ENCODE data around the gene SNRPB. TPM values are rescaled to one million over a fixed set of nuclear protein-coding genes. Genes with fewer than 3 reads are reported as not detected.

The SNRPB gene
- total RNA-seq, 1 experiment from 2014 or later, result 462 TPM

DNA sequence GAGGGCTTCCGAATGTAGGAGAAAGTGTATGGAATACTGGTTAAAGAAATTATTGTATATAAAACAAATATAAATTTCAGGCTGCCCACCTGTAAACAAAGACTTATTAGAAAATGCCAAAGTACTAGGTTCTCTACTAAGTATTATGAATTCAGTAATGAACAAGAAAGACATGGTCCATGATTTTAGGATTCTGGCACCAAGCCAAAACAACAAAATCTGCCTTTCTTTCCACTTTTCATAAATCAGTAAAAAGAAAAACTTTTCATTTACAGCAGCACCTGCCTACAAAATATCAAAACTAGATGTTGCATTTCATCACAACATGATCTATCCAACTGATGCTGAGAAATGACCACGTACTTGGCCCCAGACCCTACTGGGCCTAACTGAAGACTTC lies 14.5 kb upstream of the SNRPB start:
- H3K27me3 Mint-ChIP-seq (ENCODE audit: low read depth), result peaks cover 8% of the 10 kb centered on the region

More for the DNA sequence above, 14.5 kb upstream of the SNRPB start:
- H3K14ac ChIP-seq (ENCODE audit: insufficient read depth, low read length), result no peak overlapping the region
- peaks cover 0 to 13% (median 10%) of the 10 kb centered on the region in 3 experiments; a peak in 2 of 7 replicates for H3K36me3 Mint-ChIP-seq (ENCODE audit: insufficient read depth in 1 of 3, low read depth in 3 of 3)
- peaks cover 10 to 17% of the 10 kb centered on the region in 2 experiments for H3K4me1 Mint-ChIP-seq
- no peak overlapping the region for H2AFZ ChIP-seq (ENCODE audit: low read length)
- H3K27ac Mint-ChIP-seq, result no peak overlapping the region
- H3K79me1 ChIP-seq (ENCODE audit: insufficient read depth, low read depth, low read length, poor library complexity, severe bottlenecking), result no peaks in the 10 kb centered on the region
- H3K4me1 ChIP-seq (ENCODE audit: insufficient read depth, low read length), result no peaks in the 10 kb centered on the region
- WGBS (ENCODE audit: extremely low coverage, insufficient read length, low lambda C conversion rate), result no CpG with 5 or more reads among the region's 2 CpGs
- H3K27me3 ChIP-seq (ENCODE audit: insufficient read depth, low read length), result no peaks in the 10 kb centered on the region
- H3K4me2 ChIP-seq (ENCODE audit: insufficient read depth, insufficient read length, low read length), result no peak overlapping the region
- TF ChIP-seq, protein P1, sequence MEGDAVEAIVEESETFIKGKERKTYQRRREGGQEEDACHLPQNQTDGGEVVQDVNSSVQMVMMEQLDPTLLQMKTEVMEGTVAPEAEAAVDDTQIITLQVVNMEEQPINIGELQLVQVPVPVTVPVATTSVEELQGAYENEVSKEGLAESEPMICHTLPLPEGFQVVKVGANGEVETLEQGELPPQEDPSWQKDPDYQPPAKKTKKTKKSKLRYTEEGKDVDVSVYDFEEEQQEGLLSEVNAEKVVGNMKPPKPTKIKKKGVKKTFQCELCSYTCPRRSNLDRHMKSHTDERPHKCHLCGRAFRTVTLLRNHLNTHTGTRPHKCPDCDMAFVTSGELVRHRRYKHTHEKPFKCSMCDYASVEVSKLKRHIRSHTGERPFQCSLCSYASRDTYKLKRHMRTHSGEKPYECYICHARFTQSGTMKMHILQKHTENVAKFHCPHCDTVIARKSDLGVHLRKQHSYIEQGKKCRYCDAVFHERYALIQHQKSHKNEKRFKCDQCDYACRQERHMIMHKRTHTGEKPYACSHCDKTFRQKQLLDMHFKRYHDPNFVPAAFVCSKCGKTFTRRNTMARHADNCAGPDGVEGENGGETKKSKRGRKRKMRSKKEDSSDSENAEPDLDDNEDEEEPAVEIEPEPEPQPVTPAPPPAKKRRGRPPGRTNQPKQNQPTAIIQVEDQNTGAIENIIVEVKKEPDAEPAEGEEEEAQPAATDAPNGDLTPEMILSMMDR (conservative IDR thresholded peaks at IDR 0.05), result no peak
- H2BK15ac ChIP-seq (ENCODE audit: low read depth, low read length), result no peak overlapping the region
- H3K9ac ChIP-seq (ENCODE audit: extremely low read depth, insufficient read length, low read length), result no peak overlapping the region
- H3K9me3 ChIP-seq (ENCODE audit: control insufficient read depth, low read depth, low read length), result no peaks in the 10 kb centered on the region
- no peak overlapping the region for H3K23ac ChIP-seq (ENCODE audit: insufficient read length, low read depth, low read length)
- DNase-seq, result no peak
- no peak overlapping the region for H2BK12ac ChIP-seq (ENCODE audit: insufficient read length, low read depth, low read length)
- H3T11ph ChIP-seq (ENCODE audit: low read length), result no peak overlapping the region
- H2BK20ac ChIP-seq (ENCODE audit: low read depth, low read length, poor library complexity, severe bottlenecking), result no peak overlapping the region
- no peak overlapping the region for H3K4ac ChIP-seq (ENCODE audit: low read depth, low read length)
- no peak overlapping the region for H2BK5ac ChIP-seq (ENCODE audit: insufficient read length, low read length)
- no peak overlapping the region for H3K56ac ChIP-seq (ENCODE audit: insufficient read length, low read depth, low read length)
- H4K5ac ChIP-seq (ENCODE audit: insufficient read length, low read depth, low read length), result no peak overlapping the region
- no peak overlapping the region for H3K4me3 Mint-ChIP-seq
- no peaks in the 10 kb centered on the region; a peak in 1 of 5 replicates for H3K9me3 Mint-ChIP-seq
- no peak overlapping the region for H4K8ac ChIP-seq (replicated peaks; ENCODE audit: insufficient read length, low read depth, low read length)
- no peak overlapping the region for H4K91ac ChIP-seq (ENCODE audit: insufficient read length, low read depth, low read length)
- no peak overlapping the region for H2BK120ac ChIP-seq (ENCODE audit: low read depth, low read length, poor library complexity, severe bottlenecking)
- no peak overlapping the region for H3K27ac ChIP-seq (ENCODE audit: insufficient read length, low read depth, low read length)
- H3K18ac ChIP-seq (ENCODE audit: insufficient read length, low read depth, low read length), result no peak overlapping the region
- H3K79me2 ChIP-seq (ENCODE audit: insufficient read depth, low read length), result no peaks in the 10 kb centered on the region
- no peaks in the 10 kb centered on the region for H4K20me1 ChIP-seq (ENCODE audit: control insufficient read depth, insufficient read depth, insufficient read length)
- no peak overlapping the region for H2AK5ac ChIP-seq (ENCODE audit: insufficient read length, low read length)
- H3K23me2 ChIP-seq (ENCODE audit: insufficient read length, low read depth, low read length, poor library complexity, severe bottlenecking), result no peaks in the 10 kb centered on the region
